ENCODE measurements around the gene MPRIP. TPM values are rescaled to one million over a fixed set of nuclear protein-coding genes. Genes with fewer than 3 reads are reported as not detected.

The MPRIP gene
- total RNA-seq, 1 experiment from 2014 or later = 258 TPM

GRCh38 chr17:17080781-17081180 lies 38.5 kb downstream of the MPRIP start (continued):
- TF ChIP-seq, protein P1, sequence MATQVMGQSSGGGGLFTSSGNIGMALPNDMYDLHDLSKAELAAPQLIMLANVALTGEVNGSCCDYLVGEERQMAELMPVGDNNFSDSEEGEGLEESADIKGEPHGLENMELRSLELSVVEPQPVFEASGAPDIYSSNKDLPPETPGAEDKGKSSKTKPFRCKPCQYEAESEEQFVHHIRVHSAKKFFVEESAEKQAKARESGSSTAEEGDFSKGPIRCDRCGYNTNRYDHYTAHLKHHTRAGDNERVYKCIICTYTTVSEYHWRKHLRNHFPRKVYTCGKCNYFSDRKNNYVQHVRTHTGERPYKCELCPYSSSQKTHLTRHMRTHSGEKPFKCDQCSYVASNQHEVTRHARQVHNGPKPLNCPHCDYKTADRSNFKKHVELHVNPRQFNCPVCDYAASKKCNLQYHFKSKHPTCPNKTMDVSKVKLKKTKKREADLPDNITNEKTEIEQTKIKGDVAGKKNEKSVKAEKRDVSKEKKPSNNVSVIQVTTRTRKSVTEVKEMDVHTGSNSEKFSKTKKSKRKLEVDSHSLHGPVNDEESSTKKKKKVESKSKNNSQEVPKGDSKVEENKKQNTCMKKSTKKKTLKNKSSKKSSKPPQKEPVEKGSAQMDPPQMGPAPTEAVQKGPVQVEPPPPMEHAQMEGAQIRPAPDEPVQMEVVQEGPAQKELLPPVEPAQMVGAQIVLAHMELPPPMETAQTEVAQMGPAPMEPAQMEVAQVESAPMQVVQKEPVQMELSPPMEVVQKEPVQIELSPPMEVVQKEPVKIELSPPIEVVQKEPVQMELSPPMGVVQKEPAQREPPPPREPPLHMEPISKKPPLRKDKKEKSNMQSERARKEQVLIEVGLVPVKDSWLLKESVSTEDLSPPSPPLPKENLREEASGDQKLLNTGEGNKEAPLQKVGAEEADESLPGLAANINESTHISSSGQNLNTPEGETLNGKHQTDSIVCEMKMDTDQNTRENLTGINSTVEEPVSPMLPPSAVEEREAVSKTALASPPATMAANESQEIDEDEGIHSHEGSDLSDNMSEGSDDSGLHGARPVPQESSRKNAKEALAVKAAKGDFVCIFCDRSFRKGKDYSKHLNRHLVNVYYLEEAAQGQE (IDR thresholded peaks at IDR 0.05; ENCODE audit: low read depth) = no peak
- TF ChIP-seq RAD21 (IDR thresholded peaks at IDR 0.05; ENCODE audit: low read depth) (no peak), EGR1 (IDR thresholded peaks at IDR 0.05; ENCODE audit: low read depth) (no peak), EZH2phosphoT487 (IDR thresholded peaks at IDR 0.05; ENCODE audit: borderline replicate concordance) (no peak), ELF1 (IDR thresholded peaks at IDR 0.05; ENCODE audit: borderline replicate concordance, low read depth) (no peak), TCF7L2 (IDR thresholded peaks at IDR 0.05; ENCODE audit: borderline replicate concordance, extremely low read depth, insufficient read depth, insufficient read length) (no peak)

- Histone ChIP-seq H3K9ac (ENCODE audit: low read length) (no peak overlapping the region), H3K36me3 (ENCODE audit: control insufficient read depth in 1 of 2, insufficient read depth in 2 of 2, low read length in 2 of 2) (peaks cover 13 to 27% of the 10 kb centered on the region in 2 experiments; a peak in 3 of 4 replicates), H4K20me1 (ENCODE audit: insufficient read depth) (no peaks in the 10 kb centered on the region; the same call in 1 of the 2 replicates), H3K27me3 (ENCODE audit: insufficient read depth, low read length) (no peaks in the 10 kb centered on the region), H3K9me2 (ENCODE audit: insufficient read depth) (no peaks in the 10 kb centered on the region), H3K9me3 (ENCODE audit: control insufficient read depth in 1 of 2, insufficient read depth in 1 of 2, low read depth in 1 of 2, low read length in 2 of 2) (no peaks in the 10 kb centered on the region), H3K79me2 (ENCODE audit: insufficient read depth, low read length) (peaks cover 87% of the 10 kb centered on the region), H2AFZ (ENCODE audit: low read depth, low read length, poor library complexity, severe bottlenecking) (no peak overlapping the region), H3K4me3 (replicated peaks in 1 of 2; ENCODE audit: low read depth in 1 of 2, low read length in 2 of 2) (no peak overlapping the region), H3K27ac (ENCODE audit: low read depth, low read length) (no peak overlapping the region), H3K4me2 (ENCODE audit: low read length) (no peak overlapping the region), H3K4me1 (ENCODE audit: control insufficient read depth in 1 of 2, insufficient read depth in 2 of 2, low read length in 2 of 2) (no peaks in the 10 kb centered on the region; a peak in 1 of 4 replicates)
- ChIA-PET RAD21 (ENCODE audit: low non-redundant PET in 1 of 2, low total read pairs in 2 of 2, uncharacterized antibody in 2 of 2, unreplicated experiment in 2 of 2) (no interaction called here), CTCF (no interaction called here), POLR2A (no interaction called here)
- intact Hi-C loops (cut with micrococcal nuclease) = no loop called here
- no peak for ATAC-seq
- no peak for DNase-seq (ENCODE audit: low read depth, low spot score)
- BruUV-seq (replicated peaks) = no TSS peak
- TF ChIP-seq SP1 (IDR thresholded peaks at IDR 0.05; ENCODE audit: low read depth) = no peak
- no peak for TF ChIP-seq YY1 (IDR thresholded peaks at IDR 0.05; ENCODE audit: extremely low read depth, insufficient replicate concordance, low read depth, low read length)
- TF ChIP-seq SIN3A (IDR thresholded peaks at IDR 0.05; ENCODE audit: low read depth) = no peak
- TF ChIP-seq, protein P2, sequence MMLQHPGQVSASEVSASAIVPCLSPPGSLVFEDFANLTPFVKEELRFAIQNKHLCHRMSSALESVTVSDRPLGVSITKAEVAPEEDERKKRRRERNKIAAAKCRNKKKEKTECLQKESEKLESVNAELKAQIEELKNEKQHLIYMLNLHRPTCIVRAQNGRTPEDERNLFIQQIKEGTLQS (IDR thresholded peaks at IDR 0.05) = no peak
- no peak for TF ChIP-seq ZFX (IDR thresholded peaks at IDR 0.05)
- TF ChIP-seq EZH2phosphoT487 (IDR thresholded peaks at IDR 0.05; ENCODE audit: borderline replicate concordance) = no peak
- TF ChIP-seq POLR2A (IDR thresholded peaks at IDR 0.05; ENCODE audit: borderline replicate concordance, extremely low read depth, insufficient read depth, insufficient read length) = no peak
- no peak for TF ChIP-seq CTCF (IDR thresholded peaks at IDR 0.05 in 2 of 3, conservative IDR thresholded peaks at IDR 0.05 in 1 of 3; ENCODE audit: borderline replicate concordance in 1 of 3, insufficient read depth in 1 of 3, low read depth in 2 of 3, low read length in 2 of 3)
- TF ChIP-seq CEBPB (IDR thresholded peaks at IDR 0.05; ENCODE audit: low read depth) = no peak
- TF ChIP-seq MAX (IDR thresholded peaks at IDR 0.05) = no peak
- TF ChIP-seq RAD21 (IDR thresholded peaks at IDR 0.05; ENCODE audit: low read depth) = no peak
- no peak for TF ChIP-seq EZH2 (IDR thresholded peaks at IDR 0.05)
- no peak for TF ChIP-seq FOSL1 (IDR thresholded peaks at IDR 0.05; ENCODE audit: low read depth)
- TF ChIP-seq ZNF274 (IDR thresholded peaks at IDR 0.05; ENCODE audit: low read depth, low read length) = no peak
Measured at GRCh38 chr17:17081304-17081940, 39.2 kb downstream of the MPRIP start.
